ENCODE results near the gene C1QB. TPM values are rescaled to one million over a fixed set of nuclear protein-coding genes. Genes with fewer than 3 reads are reported as not detected.
"Not testable (repeated sequence)": the region's sequence is repeated elsewhere in the genome, so short reads cannot be mapped to it uniquely, and the experiment has no call there.

C1QB gene
- total RNA-seq, 2 experiments from 2014 or later, result not detected

DNA sequence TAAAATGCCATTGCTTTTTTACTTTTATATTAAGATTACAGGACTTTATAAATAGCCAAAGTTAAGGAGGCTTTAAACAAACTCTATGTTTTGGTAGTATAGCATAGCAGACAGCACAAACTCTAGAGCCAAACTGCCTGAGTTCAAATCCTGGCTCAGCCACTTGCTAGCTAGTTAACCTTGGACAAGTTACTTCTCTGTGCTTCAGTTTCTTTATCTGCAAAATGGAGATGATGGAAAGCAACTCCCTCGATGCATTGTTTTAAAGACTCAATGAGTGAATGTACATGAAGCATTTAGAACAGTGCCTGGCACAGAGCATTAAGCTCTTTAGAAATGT, 21.3 kb downstream of the C1QB start:
- H4K20me1 ChIP-seq (ENCODE audit: insufficient read depth, low read length), result no peaks in the 10 kb centered on the region
- no peaks in the 10 kb centered on the region for H3K79me2 ChIP-seq (ENCODE audit: insufficient read depth, low read depth, low read length)
- H3K36me3 ChIP-seq (ENCODE audit: insufficient read depth, low read length), result no peaks in the 10 kb centered on the region
- no peak for TF ChIP-seq EZH2phosphoT487 (IDR thresholded peaks at IDR 0.05; ENCODE audit: borderline replicate concordance, low read depth, low read length)
- TF ChIP-seq, protein P1, sequence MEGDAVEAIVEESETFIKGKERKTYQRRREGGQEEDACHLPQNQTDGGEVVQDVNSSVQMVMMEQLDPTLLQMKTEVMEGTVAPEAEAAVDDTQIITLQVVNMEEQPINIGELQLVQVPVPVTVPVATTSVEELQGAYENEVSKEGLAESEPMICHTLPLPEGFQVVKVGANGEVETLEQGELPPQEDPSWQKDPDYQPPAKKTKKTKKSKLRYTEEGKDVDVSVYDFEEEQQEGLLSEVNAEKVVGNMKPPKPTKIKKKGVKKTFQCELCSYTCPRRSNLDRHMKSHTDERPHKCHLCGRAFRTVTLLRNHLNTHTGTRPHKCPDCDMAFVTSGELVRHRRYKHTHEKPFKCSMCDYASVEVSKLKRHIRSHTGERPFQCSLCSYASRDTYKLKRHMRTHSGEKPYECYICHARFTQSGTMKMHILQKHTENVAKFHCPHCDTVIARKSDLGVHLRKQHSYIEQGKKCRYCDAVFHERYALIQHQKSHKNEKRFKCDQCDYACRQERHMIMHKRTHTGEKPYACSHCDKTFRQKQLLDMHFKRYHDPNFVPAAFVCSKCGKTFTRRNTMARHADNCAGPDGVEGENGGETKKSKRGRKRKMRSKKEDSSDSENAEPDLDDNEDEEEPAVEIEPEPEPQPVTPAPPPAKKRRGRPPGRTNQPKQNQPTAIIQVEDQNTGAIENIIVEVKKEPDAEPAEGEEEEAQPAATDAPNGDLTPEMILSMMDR (conservative IDR thresholded peaks at IDR 0.05; ENCODE audit: low read length), result peak; percentile 17; the same call in 1 of the 2 replicates
- H3K9me2 ChIP-seq (ENCODE audit: insufficient read depth, low read length), result no peaks in the 10 kb centered on the region
- ChIA-PET CTCF (ENCODE audit: unreplicated experiment) (interaction anchor here (0.6 kb wide), 1 partner anchor 188 kb away, joined by 3 read pairs; no protein-coding TSS in a partner anchor), POLR2A (no interaction called here)
- H3K4me2 ChIP-seq (ENCODE audit: low read length), result no peak overlapping the region
- intact Hi-C loops (cut with micrococcal nuclease; ENCODE audit: unreplicated experiment), result loop anchor here (1.0 kb wide), 2 partner anchors 215 to 256 kb away; no protein-coding TSS in a partner anchor
- H3K9me3 ChIP-seq (ENCODE audit: low read length), result no peaks in the 10 kb centered on the region
- H3K4me1 ChIP-seq (ENCODE audit: insufficient read depth, low read length, poor library complexity, severe bottlenecking), result no peaks in the 10 kb centered on the region
- BruUV-seq (replicated peaks), result no TSS peak
- H3K27ac ChIP-seq (ENCODE audit: low read depth, low read length, poor library complexity, severe bottlenecking), result no peak overlapping the region
- H2AFZ ChIP-seq (ENCODE audit: low read length), result no peak overlapping the region
- DNase-seq (ENCODE audit: low spot score), result no peak
- H3K4me3 ChIP-seq (ENCODE audit: low read depth, low read length, poor library complexity, severe bottlenecking), result no peak overlapping the region

DNA sequence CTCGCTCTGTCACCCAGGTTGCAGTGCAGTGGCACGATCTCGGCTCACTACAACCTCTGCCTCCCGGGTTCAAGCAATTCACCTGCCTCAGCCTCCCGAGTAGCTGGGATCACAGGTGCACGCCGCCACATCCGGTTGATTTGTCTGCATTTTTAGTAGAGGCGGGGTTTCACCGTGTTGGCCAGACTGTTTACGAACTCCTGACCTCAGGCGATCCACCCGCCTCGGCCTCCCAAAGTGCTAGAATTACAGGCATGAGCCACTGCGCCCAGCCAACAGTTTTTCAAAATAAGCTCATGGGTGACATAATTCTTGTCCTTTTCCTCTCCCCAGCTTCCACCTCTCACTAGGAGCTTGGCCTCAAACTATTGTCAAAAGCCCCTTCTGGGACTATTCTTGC, 23.1 kb downstream of the C1QB start:
- BruUV-seq (replicated peaks); CTCF ChIA-PET (ENCODE audit: unreplicated experiment); POLR2A ChIA-PET: not testable (repeated sequence)

DNA sequence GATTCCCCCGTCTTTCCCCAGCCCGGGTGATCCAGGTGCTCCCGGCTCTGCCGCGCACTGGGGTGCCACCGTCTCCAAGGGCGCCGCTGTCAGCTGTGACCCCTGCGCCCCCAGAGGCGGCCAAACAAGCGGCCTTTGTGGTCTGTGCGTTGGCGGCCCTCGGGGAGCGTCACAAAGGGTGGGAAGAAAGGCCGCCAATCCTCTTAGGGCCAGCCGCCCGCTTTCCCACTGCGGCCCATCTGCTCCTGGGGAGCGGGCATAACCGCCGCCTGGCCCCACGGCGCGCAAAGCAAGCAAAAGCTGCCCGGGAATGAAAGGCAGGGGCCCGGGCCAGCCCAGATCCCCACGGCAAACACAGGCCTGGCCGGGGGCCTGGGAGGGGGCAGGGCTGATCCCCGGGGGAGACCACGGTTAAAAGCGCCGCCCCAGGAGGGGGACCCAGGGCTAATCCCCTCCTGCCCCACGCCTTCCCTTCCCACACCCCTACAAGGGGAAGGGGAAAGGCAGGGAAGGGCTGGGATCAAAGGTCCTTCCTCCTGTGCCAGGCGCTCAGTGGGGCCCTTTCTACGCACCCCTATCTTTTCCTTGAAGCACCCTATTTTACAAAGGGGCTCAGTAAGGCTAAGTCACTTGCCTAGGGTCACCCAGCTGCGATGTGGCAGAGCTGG, 24.0 kb downstream of the C1QB start:
- no peaks in the 10 kb centered on the region for H3K9me2 ChIP-seq (ENCODE audit: insufficient read depth, low read length)
- H3K4me1 ChIP-seq (ENCODE audit: insufficient read depth, low read length, poor library complexity, severe bottlenecking), result no peaks in the 10 kb centered on the region
- no peak for TF ChIP-seq EZH2phosphoT487 (IDR thresholded peaks at IDR 0.05; ENCODE audit: borderline replicate concordance, low read depth, low read length)
- TF ChIP-seq, protein P1 (conservative IDR thresholded peaks at IDR 0.05; ENCODE audit: low read length), result no peak
- no peak for DNase-seq (ENCODE audit: low spot score)
- no peak overlapping the region for H3K4me2 ChIP-seq (ENCODE audit: low read length)
- POLR2A ChIA-PET, result no interaction called here
- H3K4me3 ChIP-seq (ENCODE audit: low read depth, low read length, poor library complexity, severe bottlenecking), result no peak overlapping the region
- no peaks in the 10 kb centered on the region for H3K79me2 ChIP-seq (ENCODE audit: insufficient read depth, low read depth, low read length)
- CTCF ChIA-PET (ENCODE audit: unreplicated experiment), result no interaction called here
- intact Hi-C loops (cut with micrococcal nuclease; ENCODE audit: unreplicated experiment), result no loop called here
- H3K9me3 ChIP-seq (ENCODE audit: low read length), result no peaks in the 10 kb centered on the region
- BruUV-seq (replicated peaks), result no TSS peak
- no peaks in the 10 kb centered on the region for H3K36me3 ChIP-seq (ENCODE audit: insufficient read depth, low read length)
- H2AFZ ChIP-seq (ENCODE audit: low read length), result no peak overlapping the region
- no peak overlapping the region for H3K27ac ChIP-seq (ENCODE audit: low read depth, low read length, poor library complexity, severe bottlenecking)
- no peaks in the 10 kb centered on the region for H4K20me1 ChIP-seq (ENCODE audit: insufficient read depth, low read length)

More for the DNA sequence above, 23.1 kb downstream of the C1QB start:
- H3K27ac ChIP-seq (ENCODE audit: low read depth, low read length, poor library complexity, severe bottlenecking); H3K4me3 ChIP-seq (ENCODE audit: low read depth, low read length, poor library complexity, severe bottlenecking); H4K20me1 ChIP-seq (ENCODE audit: insufficient read depth, low read length); H2AFZ ChIP-seq (ENCODE audit: low read length); intact Hi-C loops (cut with micrococcal nuclease; ENCODE audit: unreplicated experiment); DNase-seq (ENCODE audit: low spot score); H3K4me1 ChIP-seq (ENCODE audit: insufficient read depth, low read length, poor library complexity, severe bottlenecking); H3K9me2 ChIP-seq (ENCODE audit: insufficient read depth, low read length); H3K36me3 ChIP-seq (ENCODE audit: insufficient read depth, low read length); H3K9me3 ChIP-seq (ENCODE audit: low read length); H3K79me2 ChIP-seq (ENCODE audit: insufficient read depth, low read depth, low read length); H3K4me2 ChIP-seq (ENCODE audit: low read length): not testable (repeated sequence)

All from OCI-LY7 (cell line).